ENCODE measurements around the gene EPHB1.

EPHB1 gene

DNA sequence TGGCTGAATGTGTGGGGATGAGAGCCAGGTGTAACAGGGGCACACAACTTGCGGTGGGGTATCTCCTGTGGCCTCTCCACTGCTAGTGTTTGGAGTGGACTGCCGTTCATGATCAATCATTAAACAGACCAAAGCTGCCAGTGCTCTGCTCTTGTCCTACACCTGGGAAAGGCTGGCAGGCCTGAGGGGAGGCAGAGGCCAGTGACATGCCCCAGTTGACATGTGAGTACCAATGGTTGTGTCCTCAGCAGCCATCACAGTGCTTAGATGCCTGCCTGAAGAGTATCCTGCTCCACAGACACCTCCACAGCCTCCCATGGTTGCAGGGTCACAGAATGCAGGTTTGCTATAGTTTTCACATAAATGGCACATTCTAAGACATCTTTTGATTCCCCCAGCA, 348.4 kb downstream of the EPHB1 start:
- Histone ChIP-seq H3K36me3 (replicated peaks in 1 of 2; ENCODE audit: control insufficient read depth in 2 of 2, insufficient read depth in 2 of 2, low read length in 2 of 2) (no peaks in the 10 kb centered on the region), H2BK15ac (ENCODE audit: low read length) (no peak overlapping the region), H3K79me1 (ENCODE audit: low read depth, low read length) (no peaks in the 10 kb centered on the region), H3K18ac (ENCODE audit: low read length) (no peak overlapping the region), H3K14ac (ENCODE audit: low read length) (no peak overlapping the region), H4K8ac (ENCODE audit: low read depth, low read length) (no peak overlapping the region), H3K27me3 (ENCODE audit: control insufficient read depth in 3 of 3, insufficient read depth in 3 of 3, low read depth in 1 of 3, low read length in 3 of 3) (no peaks in the 10 kb centered on the region), H3K9ac (ENCODE audit: low read depth, low read length, poor library complexity) (no peak overlapping the region), H2BK12ac (ENCODE audit: low read length) (no peak overlapping the region), H3K27ac (replicated peaks; ENCODE audit: low read length) (no peak overlapping the region), H3K23ac (ENCODE audit: low read depth, low read length, poor library complexity) (no peak overlapping the region), H2AK5ac (ENCODE audit: low read depth, low read length) (no peak overlapping the region), H3K4me3 (ENCODE audit: low read length in 2 of 2) (no peak overlapping the region), H3K4me2 (ENCODE audit: insufficient read depth, low read length, poor library complexity, severe bottlenecking) (no peak overlapping the region), H3K4me1 (ENCODE audit: control insufficient read depth in 2 of 2, insufficient read depth in 1 of 2, low read depth in 1 of 2, low read length in 2 of 2) (peaks cover 0 to 8% of the 10 kb centered on the region in 2 donors), H3K4ac (ENCODE audit: low read length) (no peak overlapping the region), H3K9me3 (replicated peaks in 1 of 2; ENCODE audit: control insufficient read depth in 2 of 2, insufficient read depth in 1 of 2, low read depth in 1 of 2, low read length in 2 of 2) (no peaks in the 10 kb centered on the region), H2BK120ac (ENCODE audit: low read depth, low read length) (no peak overlapping the region), H4K91ac (ENCODE audit: low read depth, low read length, poor library complexity) (no peak overlapping the region), H2BK5ac (ENCODE audit: low read length) (no peak overlapping the region), H2AFZ (ENCODE audit: low read length) (no peak overlapping the region)
- DNase-seq (ENCODE audit: low spot score): no peak
- WGBS, 2 donors (ENCODE audit: extremely low coverage in 2 of 2, insufficient read length in 2 of 2, insufficient replicate concordance in 1 of 2): no CpG with 5 or more reads among the region's 2 CpGs

DNA sequence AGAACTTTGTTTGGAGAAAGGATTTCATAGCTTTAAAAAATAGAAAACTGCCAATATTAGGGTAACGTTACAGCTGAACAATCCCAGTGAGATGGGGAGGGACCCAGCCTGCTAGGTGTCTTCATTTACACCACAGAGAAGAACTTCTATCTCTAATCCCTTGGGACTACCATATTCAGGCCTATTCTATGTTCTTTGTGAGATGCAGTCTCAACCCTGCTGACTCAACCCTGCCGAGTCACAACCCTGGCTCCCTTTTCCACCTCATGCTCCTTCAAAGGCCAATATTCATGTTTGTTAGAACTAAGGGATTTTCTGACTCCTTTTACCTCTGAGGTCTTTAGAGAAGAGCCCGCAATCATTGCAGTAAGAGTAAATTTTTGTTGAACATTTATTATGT, 350.5 kb downstream of the EPHB1 start:
- H3K27ac ChIP-seq (replicated peaks; ENCODE audit: low read length): no peak overlapping the region
- H3K9me3 ChIP-seq (replicated peaks in 1 of 2; ENCODE audit: control insufficient read depth in 2 of 2, insufficient read depth in 1 of 2, low read depth in 1 of 2, low read length in 2 of 2): no peaks in the 10 kb centered on the region
- H3K36me3 ChIP-seq (replicated peaks in 1 of 2; ENCODE audit: control insufficient read depth in 2 of 2, insufficient read depth in 2 of 2, low read length in 2 of 2): no peaks in the 10 kb centered on the region
- H2AFZ ChIP-seq (ENCODE audit: low read length): no peak overlapping the region
- no peak overlapping the region for H3K23ac ChIP-seq (ENCODE audit: low read depth, low read length, poor library complexity)
- H3K4me3 ChIP-seq (ENCODE audit: low read length in 2 of 2): no peak overlapping the region
- H2AK5ac ChIP-seq (ENCODE audit: low read depth, low read length): no peak overlapping the region
- peaks cover 0 to 10% of the 10 kb centered on the region in 2 donors for H3K4me1 ChIP-seq (ENCODE audit: control insufficient read depth in 2 of 2, insufficient read depth in 1 of 2, low read depth in 1 of 2, low read length in 2 of 2)
- no peak overlapping the region for H3K4ac ChIP-seq (ENCODE audit: low read length)
- no peak overlapping the region for H3K14ac ChIP-seq (ENCODE audit: low read length)
- no peak overlapping the region for H2BK12ac ChIP-seq (ENCODE audit: low read length)
- H3K4me2 ChIP-seq (ENCODE audit: insufficient read depth, low read length, poor library complexity, severe bottlenecking): no peak overlapping the region
- H4K8ac ChIP-seq (ENCODE audit: low read depth, low read length): no peak overlapping the region
- no peaks in the 10 kb centered on the region for H3K27me3 ChIP-seq (ENCODE audit: control insufficient read depth in 3 of 3, insufficient read depth in 3 of 3, low read depth in 1 of 3, low read length in 3 of 3)
- H2BK15ac ChIP-seq (ENCODE audit: low read length): no peak overlapping the region
- WGBS, 2 donors (ENCODE audit: extremely low coverage in 2 of 2, insufficient read length in 2 of 2, insufficient replicate concordance in 1 of 2): no CpG with 5 or more reads among the region's 3 CpGs
- no peaks in the 10 kb centered on the region for H3K79me1 ChIP-seq (ENCODE audit: low read depth, low read length)
- DNase-seq (ENCODE audit: low spot score): no peak
- H4K91ac ChIP-seq (ENCODE audit: low read depth, low read length, poor library complexity): no peak overlapping the region
- no peak overlapping the region for H3K9ac ChIP-seq (ENCODE audit: low read depth, low read length, poor library complexity)
- no peak overlapping the region for H2BK5ac ChIP-seq (ENCODE audit: low read length)
- no peak overlapping the region for H3K18ac ChIP-seq (ENCODE audit: low read length)
- no peak overlapping the region for H2BK120ac ChIP-seq (ENCODE audit: low read depth, low read length)

DNA sequence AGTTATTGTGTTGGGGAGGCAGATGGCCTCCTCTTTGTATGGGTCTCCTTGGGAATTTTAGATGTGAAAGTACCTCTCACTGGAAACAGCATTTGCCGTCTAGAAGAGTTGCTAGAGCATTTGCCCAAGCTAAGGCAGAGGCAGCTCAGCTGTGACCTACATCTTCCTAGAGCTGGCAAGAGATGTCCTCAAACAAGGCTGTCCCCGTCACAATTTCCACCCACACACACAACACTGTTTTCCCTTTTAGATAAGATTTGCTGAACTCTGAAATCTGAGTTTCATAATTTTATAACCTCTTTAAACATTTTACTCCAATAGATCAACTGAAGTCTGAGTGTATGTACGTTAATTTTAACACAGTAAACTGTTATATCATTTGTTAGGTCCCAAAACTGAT, 352.6 kb downstream of the EPHB1 start:
- no peak overlapping the region for H3K18ac ChIP-seq (ENCODE audit: low read length)
- no peaks in the 10 kb centered on the region for H3K36me3 ChIP-seq (replicated peaks in 1 of 2; ENCODE audit: control insufficient read depth in 2 of 2, insufficient read depth in 2 of 2, low read length in 2 of 2)
- no peak overlapping the region for H3K4ac ChIP-seq (ENCODE audit: low read length)
- H2BK5ac ChIP-seq (ENCODE audit: low read length): no peak overlapping the region
- H2BK12ac ChIP-seq (ENCODE audit: low read length): no peak overlapping the region
- no CpG with 5 or more reads among the region's 3 CpGs for WGBS, 2 donors (ENCODE audit: extremely low coverage in 2 of 2, insufficient read length in 2 of 2, insufficient replicate concordance in 1 of 2)
- no peak overlapping the region for H4K91ac ChIP-seq (ENCODE audit: low read depth, low read length, poor library complexity)
- no peak overlapping the region for H4K8ac ChIP-seq (ENCODE audit: low read depth, low read length)
- H2AK5ac ChIP-seq (ENCODE audit: low read depth, low read length): no peak overlapping the region
- no peak overlapping the region for H3K14ac ChIP-seq (ENCODE audit: low read length)
- no peak overlapping the region for H2BK15ac ChIP-seq (ENCODE audit: low read length)
- H3K79me1 ChIP-seq (ENCODE audit: low read depth, low read length): no peaks in the 10 kb centered on the region
- no peak overlapping the region for H3K4me2 ChIP-seq (ENCODE audit: insufficient read depth, low read length, poor library complexity, severe bottlenecking)
- H3K27me3 ChIP-seq (ENCODE audit: control insufficient read depth in 3 of 3, insufficient read depth in 3 of 3, low read depth in 1 of 3, low read length in 3 of 3): no peaks in the 10 kb centered on the region
- no peak overlapping the region for H3K4me3 ChIP-seq (ENCODE audit: low read length in 2 of 2)
- peaks cover 0 to 2% of the 10 kb centered on the region in 2 donors for H3K4me1 ChIP-seq (ENCODE audit: control insufficient read depth in 2 of 2, insufficient read depth in 1 of 2, low read depth in 1 of 2, low read length in 2 of 2)
- no peak overlapping the region for H3K27ac ChIP-seq (replicated peaks; ENCODE audit: low read length)
- DNase-seq (ENCODE audit: low spot score): no peak
- no peaks in the 10 kb centered on the region for H3K9me3 ChIP-seq (replicated peaks in 1 of 2; ENCODE audit: control insufficient read depth in 2 of 2, insufficient read depth in 1 of 2, low read depth in 1 of 2, low read length in 2 of 2)
- H2AFZ ChIP-seq (ENCODE audit: low read length): no peak overlapping the region
- H3K9ac ChIP-seq (ENCODE audit: low read depth, low read length, poor library complexity): no peak overlapping the region
- no peak overlapping the region for H3K23ac ChIP-seq (ENCODE audit: low read depth, low read length, poor library complexity)
- H2BK120ac ChIP-seq (ENCODE audit: low read depth, low read length): no peak overlapping the region

GRCh38 chr3:135148398-135149020, 353.4 kb downstream of the EPHB1 start:
- H3K4me3 ChIP-seq (ENCODE audit: low read length in 2 of 2): no peak overlapping the region
- no peak overlapping the region for H2AFZ ChIP-seq (ENCODE audit: low read length)
- no CpG with 5 or more reads among the region's 4 CpGs for WGBS, 2 donors (ENCODE audit: extremely low coverage in 2 of 2, insufficient read length in 2 of 2, insufficient replicate concordance in 1 of 2)
- H3K23ac ChIP-seq (ENCODE audit: low read depth, low read length, poor library complexity): no peak overlapping the region
- no peaks in the 10 kb centered on the region for H3K27me3 ChIP-seq (ENCODE audit: control insufficient read depth in 3 of 3, insufficient read depth in 3 of 3, low read depth in 1 of 3, low read length in 3 of 3)
- no peak overlapping the region for H2AK5ac ChIP-seq (ENCODE audit: low read depth, low read length)
- H2BK5ac ChIP-seq (ENCODE audit: low read length): no peak overlapping the region
- no peak for DNase-seq (ENCODE audit: low spot score)
- H3K4ac ChIP-seq (ENCODE audit: low read length): no peak overlapping the region
- H2BK15ac ChIP-seq (ENCODE audit: low read length): no peak overlapping the region
- no peak overlapping the region for H3K18ac ChIP-seq (ENCODE audit: low read length)
- H4K91ac ChIP-seq (ENCODE audit: low read depth, low read length, poor library complexity): no peak overlapping the region
- no peak overlapping the region for H3K27ac ChIP-seq (replicated peaks; ENCODE audit: low read length)
- no peak overlapping the region for H2BK12ac ChIP-seq (ENCODE audit: low read length)
- H3K9me3 ChIP-seq (replicated peaks in 1 of 2; ENCODE audit: control insufficient read depth in 2 of 2, insufficient read depth in 1 of 2, low read depth in 1 of 2, low read length in 2 of 2): no peaks in the 10 kb centered on the region
- H3K9ac ChIP-seq (ENCODE audit: low read depth, low read length, poor library complexity): no peak overlapping the region
- H2BK120ac ChIP-seq (ENCODE audit: low read depth, low read length): no peak overlapping the region
- no peak overlapping the region for H3K14ac ChIP-seq (ENCODE audit: low read length)
- peaks cover 0 to 2% of the 10 kb centered on the region in 2 donors for H3K4me1 ChIP-seq (ENCODE audit: control insufficient read depth in 2 of 2, insufficient read depth in 1 of 2, low read depth in 1 of 2, low read length in 2 of 2)
- H3K79me1 ChIP-seq (ENCODE audit: low read depth, low read length): no peaks in the 10 kb centered on the region
- H4K8ac ChIP-seq (ENCODE audit: low read depth, low read length): no peak overlapping the region
- H3K4me2 ChIP-seq (ENCODE audit: insufficient read depth, low read length, poor library complexity, severe bottlenecking): no peak overlapping the region
- H3K36me3 ChIP-seq (replicated peaks in 1 of 2; ENCODE audit: control insufficient read depth in 2 of 2, insufficient read depth in 2 of 2, low read length in 2 of 2): no peaks in the 10 kb centered on the region
